Astrocyte (in vitro differentiated cells and primary cell): ENCODE measurements around the gene LNPK. TPM values are rescaled to one million over a fixed set of nuclear protein-coding genes. Genes with fewer than 3 reads are reported as not detected.

Experiments used
- DNase-seq: peaks from one replicate; pipeline ENCODE4 v3.0.0-alpha.2; 2010; ENCODE audit warnings: low read depth
- FAIRE-seq: peaks from 2 replicates; lab custom pipeline; 2011; peaks lifted over from hg19 to GRCh38; lab: Jason Lieb, UNC
- H2AFZ ChIP-seq: 2 replicates; pipeline ENCODE4 v1.6.0; 2012; ENCODE audit warnings: low read depth, low read length, inconsistent platforms
- H3K27ac ChIP-seq: 2 replicates; pipeline ENCODE4 v1.5.1; 2011; ENCODE audit warnings: low read depth, low read length, inconsistent platforms
- H3K27me3 ChIP-seq: 2 replicates; pipeline ENCODE4 v1.6.0; 2011; ENCODE audit warnings: low read length, inconsistent platforms; ENCODE audit not compliant: insufficient read depth
- H3K36me3 ChIP-seq: 2 replicates; pipeline ENCODE4 v1.5.1; 2011; ENCODE audit warnings: low read length, inconsistent platforms; ENCODE audit not compliant: insufficient read depth
- H3K4me1 ChIP-seq: 2 replicates; pipeline ENCODE4 v1.5.1; 2011; ENCODE audit warnings: low read length, inconsistent platforms; ENCODE audit not compliant: insufficient read depth
- H3K4me2 ChIP-seq: 2 replicates; pipeline ENCODE4 v1.6.0; 2012; ENCODE audit warnings: low read length, inconsistent platforms
- H3K4me3 ChIP-seq: 2 replicates; pipeline ENCODE4 v1.5.1; 2011; ENCODE audit warnings: low read depth, mild to moderate bottlenecking, low read length, inconsistent platforms; ENCODE audit not compliant: insufficient read depth
- H3K79me2 ChIP-seq: 2 replicates; pipeline ENCODE4 v1.6.0; 2012; ENCODE audit warnings: mild to moderate bottlenecking, low read length, inconsistent platforms; ENCODE audit not compliant: insufficient read depth
- H3K9ac ChIP-seq: 2 replicates; pipeline ENCODE4 v1.6.0; 2012; ENCODE audit warnings: mild to moderate bottlenecking, low read length, inconsistent platforms
- H3K9me3 ChIP-seq: 2 replicates; pipeline ENCODE4 v1.5.1; 2012; ENCODE audit warnings: low read depth, mild to moderate bottlenecking, low read length, inconsistent platforms; ENCODE audit not compliant: insufficient read depth
- H4K20me1 ChIP-seq: 2 replicates; pipeline ENCODE4 v1.6.0; 2012; ENCODE audit warnings: low read length, inconsistent platforms; ENCODE audit not compliant: insufficient read depth
- H3K27ac Mint-ChIP-seq: one replicate; pipeline ENCODE4 v1.8.0; 2021; ENCODE audit warnings: mild to moderate bottlenecking, mixed read lengths; ENCODE audit not compliant: unreplicated experiment
- H3K27me3 Mint-ChIP-seq: one replicate; pipeline ENCODE4 v1.8.0; 2021; ENCODE audit warnings: low read depth, mixed read lengths; ENCODE audit not compliant: unreplicated experiment
- H3K36me3 Mint-ChIP-seq: one replicate; pipeline ENCODE4 v1.8.0; 2021; ENCODE audit warnings: low read depth, mixed read lengths; ENCODE audit not compliant: unreplicated experiment
- H3K4me1 Mint-ChIP-seq: one replicate; pipeline ENCODE4 v1.8.0; 2021; ENCODE audit warnings: low read depth, mixed read lengths; ENCODE audit not compliant: unreplicated experiment
- H3K4me3 Mint-ChIP-seq: one replicate; pipeline ENCODE4 v1.8.0; 2021; ENCODE audit warnings: mild to moderate bottlenecking, moderate library complexity, mixed read lengths; ENCODE audit not compliant: unreplicated experiment
- H3K9me3 Mint-ChIP-seq: one replicate; pipeline ENCODE4 v1.8.0; 2021; ENCODE audit warnings: mild to moderate bottlenecking, mixed read lengths; ENCODE audit not compliant: unreplicated experiment
- EZH2 ChIP-seq: IDR thresholded peaks from 2 replicates; pipeline ENCODE4 v1.6.1; 2012; ENCODE audit warnings: mild to moderate bottlenecking, low read length, inconsistent platforms; ENCODE audit not compliant: insufficient read depth
- total RNA-seq: library from RNA; stranded (reverse); gene quantifications from 2 replicates; pipeline ENCODE4 v1.2.1, GENCODE V29; 2021
- TF ChIP-seq, protein P1 (sequence below): IDR thresholded peaks from 2 replicates; pipeline ENCODE4 v1.5.1; 2011; ENCODE audit warnings: low read depth, mild to moderate bottlenecking, inconsistent platforms, low read length, moderate library complexity; ENCODE audit not compliant: insufficient read depth

Gene LNPK
- total RNA-seq, 1 donor from 2014 or later, result 34.8 TPM

DNA sequence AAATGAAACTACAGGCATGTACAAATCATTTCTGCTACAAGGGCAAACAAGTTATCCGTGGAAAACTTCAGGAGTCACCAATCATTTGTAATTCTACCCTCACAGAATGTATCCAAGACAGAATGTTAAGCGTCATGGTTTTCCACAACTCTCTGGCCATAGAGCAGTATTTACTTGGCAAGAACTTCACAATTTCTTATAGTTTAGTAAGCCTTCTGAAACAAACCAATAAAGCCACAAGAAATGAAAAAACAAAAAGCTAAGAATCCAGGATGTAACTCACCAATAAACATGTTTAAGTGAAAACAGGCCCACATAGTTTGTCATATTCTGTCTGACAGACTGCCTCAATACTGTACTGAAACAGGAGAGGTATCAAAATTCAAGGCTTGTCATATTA is 70.3 kb downstream of the LNPK start:
- DNase-seq (peak; percentile 94), FAIRE-seq (peak; percentile 96)
- Histone ChIP-seq H3K4me1 (peaks cover 7% of the 10 kb centered on the region), H3K27ac (no peak overlapping the region), H3K9ac (peak overlapping the region; percentile 19), H3K36me3 (peaks cover 5% of the 10 kb centered on the region), H3K9me3 (no peaks in the 10 kb centered on the region), H2AFZ (no peak overlapping the region), H4K20me1 (no peaks in the 10 kb centered on the region), H3K79me2 (no peaks in the 10 kb centered on the region), H3K4me3 (no peak overlapping the region), H3K27me3 (no peaks in the 10 kb centered on the region), H3K4me2 (peak overlapping the region; percentile 38)
- H3K9me3 Mint-ChIP-seq, result no peaks in the 10 kb centered on the region
- no peaks in the 10 kb centered on the region for H3K27me3 Mint-ChIP-seq
- peaks cover 7% of the 10 kb centered on the region for H3K36me3 Mint-ChIP-seq
- TF ChIP-seq EZH2, result no peak
- TF ChIP-seq, protein P1, sequence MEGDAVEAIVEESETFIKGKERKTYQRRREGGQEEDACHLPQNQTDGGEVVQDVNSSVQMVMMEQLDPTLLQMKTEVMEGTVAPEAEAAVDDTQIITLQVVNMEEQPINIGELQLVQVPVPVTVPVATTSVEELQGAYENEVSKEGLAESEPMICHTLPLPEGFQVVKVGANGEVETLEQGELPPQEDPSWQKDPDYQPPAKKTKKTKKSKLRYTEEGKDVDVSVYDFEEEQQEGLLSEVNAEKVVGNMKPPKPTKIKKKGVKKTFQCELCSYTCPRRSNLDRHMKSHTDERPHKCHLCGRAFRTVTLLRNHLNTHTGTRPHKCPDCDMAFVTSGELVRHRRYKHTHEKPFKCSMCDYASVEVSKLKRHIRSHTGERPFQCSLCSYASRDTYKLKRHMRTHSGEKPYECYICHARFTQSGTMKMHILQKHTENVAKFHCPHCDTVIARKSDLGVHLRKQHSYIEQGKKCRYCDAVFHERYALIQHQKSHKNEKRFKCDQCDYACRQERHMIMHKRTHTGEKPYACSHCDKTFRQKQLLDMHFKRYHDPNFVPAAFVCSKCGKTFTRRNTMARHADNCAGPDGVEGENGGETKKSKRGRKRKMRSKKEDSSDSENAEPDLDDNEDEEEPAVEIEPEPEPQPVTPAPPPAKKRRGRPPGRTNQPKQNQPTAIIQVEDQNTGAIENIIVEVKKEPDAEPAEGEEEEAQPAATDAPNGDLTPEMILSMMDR, result no peak
- no peak overlapping the region for H3K27ac Mint-ChIP-seq
- no peak overlapping the region for H3K4me3 Mint-ChIP-seq
- peaks cover 13% of the 10 kb centered on the region for H3K4me1 Mint-ChIP-seq

DNA sequence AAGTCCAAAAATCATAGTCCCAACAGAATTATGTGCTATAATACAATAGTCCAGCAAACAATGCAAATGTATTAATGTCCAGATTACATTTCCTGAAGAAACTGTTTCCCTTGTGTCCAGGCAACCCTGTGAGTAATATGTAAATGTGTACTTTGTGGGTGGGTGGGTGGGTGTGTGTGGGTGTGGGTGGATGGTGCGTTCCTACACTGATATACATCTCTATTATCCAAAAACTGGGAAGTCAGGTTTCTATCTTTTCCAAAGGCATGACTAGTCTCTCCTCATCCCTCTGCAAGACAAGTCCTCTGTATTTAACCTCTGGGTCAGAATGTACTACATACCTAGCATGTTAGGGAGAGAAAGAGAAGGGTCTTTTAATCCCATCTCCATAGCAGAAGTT is 71.6 kb downstream of the LNPK start:
- no peak overlapping the region for H3K4me2 ChIP-seq
- no peak for TF ChIP-seq EZH2
- TF ChIP-seq, protein P1, result no peak
- Mint-ChIP-seq H3K4me1 (peaks cover 15% of the 10 kb centered on the region), H3K9me3 (no peaks in the 10 kb centered on the region), H3K36me3 (peaks cover 3% of the 10 kb centered on the region), H3K27me3 (no peaks in the 10 kb centered on the region), H3K27ac (no peak overlapping the region), H3K4me3 (no peak overlapping the region)
- peak overlapping the region; percentile 1 for H3K27ac ChIP-seq
- DNase-seq, result peak; percentile 2
- no peak for FAIRE-seq
- H3K79me2 ChIP-seq, result no peaks in the 10 kb centered on the region
- H3K27me3 ChIP-seq, result no peaks in the 10 kb centered on the region
- no peaks in the 10 kb centered on the region for H3K9me3 ChIP-seq
- H3K9ac ChIP-seq, result no peak overlapping the region
- no peak overlapping the region for H3K4me3 ChIP-seq
- H3K4me1 ChIP-seq, result peaks cover 7% of the 10 kb centered on the region
- no peak overlapping the region for H2AFZ ChIP-seq
- H4K20me1 ChIP-seq, result no peaks in the 10 kb centered on the region
- peaks cover 3% of the 10 kb centered on the region for H3K36me3 ChIP-seq

DNA sequence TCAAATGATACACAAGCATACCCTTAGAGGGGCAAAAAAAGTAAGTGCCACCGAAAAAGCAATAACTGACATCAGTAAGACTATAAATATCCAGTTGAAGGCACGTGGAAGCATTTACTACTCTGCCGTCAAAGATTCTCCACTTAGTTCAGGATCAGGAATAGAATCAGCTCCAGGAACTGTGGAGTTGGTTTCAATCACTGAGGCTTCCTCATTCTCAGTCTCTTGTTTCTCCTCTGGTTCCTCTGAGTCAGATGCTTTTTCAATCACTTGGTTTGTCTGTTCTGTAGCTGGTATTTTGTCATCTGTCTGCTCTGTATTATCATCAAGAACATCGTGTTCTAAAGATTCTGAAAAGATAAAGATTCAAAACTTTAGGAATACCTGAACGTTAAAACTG is 72.2 kb downstream of the LNPK start:
- TF ChIP-seq, protein P1, result no peak
- TF ChIP-seq EZH2, result no peak
- FAIRE-seq, result peak; percentile 73
- Mint-ChIP-seq H3K9me3 (no peaks in the 10 kb centered on the region), H3K36me3 (peaks cover 3% of the 10 kb centered on the region), H3K27ac (no peak overlapping the region), H3K27me3 (no peaks in the 10 kb centered on the region), H3K4me1 (peaks cover 15% of the 10 kb centered on the region), H3K4me3 (no peak overlapping the region)
- Histone ChIP-seq H3K9me3 (no peaks in the 10 kb centered on the region), H4K20me1 (no peaks in the 10 kb centered on the region), H3K27ac (no peak overlapping the region), H3K36me3 (no peaks in the 10 kb centered on the region), H2AFZ (no peak overlapping the region), H3K79me2 (no peaks in the 10 kb centered on the region), H3K4me3 (no peak overlapping the region), H3K27me3 (no peaks in the 10 kb centered on the region), H3K9ac (peak overlapping the region; percentile 2), H3K4me1 (peaks cover 7% of the 10 kb centered on the region), H3K4me2 (peak overlapping the region; percentile 10)
- peak; percentile 12 for DNase-seq
